Choroid plexus epithelial cell (primary cell): Measurements from ENCODE around the gene GTPBP1.

Experiments
- DNase-seq: peaks from one replicate; pipeline ENCODE4 v3.0.0-alpha.2; 2010; ENCODE audit warnings: low read depth
- H3K4me3 ChIP-seq: 2 replicates; pipeline ENCODE4 v1.5.1; 2011; ENCODE audit warnings: low read depth, mild to moderate bottlenecking, control low read depth, low read length, moderate library complexity
- TF ChIP-seq, protein P1 (sequence below): conservative IDR thresholded peaks from 2 replicates; pipeline ENCODE4 v1.5.1; 2011; ENCODE audit warnings: low read depth, mild to moderate bottlenecking, control low read depth, inconsistent platforms, low read length, moderate library complexity

Gene GTPBP1

DNA sequence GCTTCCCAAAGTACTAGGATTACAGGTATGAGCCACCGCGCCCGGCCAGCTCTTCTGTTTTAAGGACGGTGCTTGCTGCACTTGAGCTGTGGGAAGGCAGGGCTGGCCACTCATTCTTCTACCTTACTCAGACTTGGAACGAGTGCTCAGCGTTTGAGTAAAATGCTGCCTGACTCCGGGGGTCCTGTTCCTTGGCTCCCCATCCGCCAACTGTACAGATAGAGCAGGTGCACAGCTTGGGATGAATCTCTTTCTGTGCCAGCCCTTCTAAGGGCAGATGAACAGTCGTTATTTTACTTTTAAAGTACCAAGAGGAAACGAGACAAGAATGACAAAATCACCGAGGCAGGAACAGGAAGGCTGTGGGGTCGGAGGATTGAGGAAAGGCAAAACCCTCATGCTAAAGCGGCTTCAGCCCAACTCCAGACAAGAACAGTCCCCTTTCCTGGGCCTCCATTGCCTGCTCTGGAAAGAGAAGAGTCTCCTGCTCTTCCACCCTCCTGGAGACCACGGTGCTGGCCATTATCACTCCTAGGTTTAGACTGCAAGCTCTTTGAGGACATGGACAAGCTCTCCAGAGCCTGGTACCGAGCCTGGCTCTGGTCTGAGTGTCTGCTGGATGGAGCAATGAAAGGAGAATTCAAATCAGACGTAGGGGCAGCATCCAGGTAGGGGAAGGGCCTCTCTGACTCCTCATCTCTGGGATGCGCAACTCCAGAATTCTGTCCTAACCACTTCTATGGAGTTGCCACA lies 51.1 kb downstream of the GTPBP1 start:
- H3K4me3 ChIP-seq, result no peak overlapping the region
- DNase-seq, result no peak
- TF ChIP-seq, protein P1, sequence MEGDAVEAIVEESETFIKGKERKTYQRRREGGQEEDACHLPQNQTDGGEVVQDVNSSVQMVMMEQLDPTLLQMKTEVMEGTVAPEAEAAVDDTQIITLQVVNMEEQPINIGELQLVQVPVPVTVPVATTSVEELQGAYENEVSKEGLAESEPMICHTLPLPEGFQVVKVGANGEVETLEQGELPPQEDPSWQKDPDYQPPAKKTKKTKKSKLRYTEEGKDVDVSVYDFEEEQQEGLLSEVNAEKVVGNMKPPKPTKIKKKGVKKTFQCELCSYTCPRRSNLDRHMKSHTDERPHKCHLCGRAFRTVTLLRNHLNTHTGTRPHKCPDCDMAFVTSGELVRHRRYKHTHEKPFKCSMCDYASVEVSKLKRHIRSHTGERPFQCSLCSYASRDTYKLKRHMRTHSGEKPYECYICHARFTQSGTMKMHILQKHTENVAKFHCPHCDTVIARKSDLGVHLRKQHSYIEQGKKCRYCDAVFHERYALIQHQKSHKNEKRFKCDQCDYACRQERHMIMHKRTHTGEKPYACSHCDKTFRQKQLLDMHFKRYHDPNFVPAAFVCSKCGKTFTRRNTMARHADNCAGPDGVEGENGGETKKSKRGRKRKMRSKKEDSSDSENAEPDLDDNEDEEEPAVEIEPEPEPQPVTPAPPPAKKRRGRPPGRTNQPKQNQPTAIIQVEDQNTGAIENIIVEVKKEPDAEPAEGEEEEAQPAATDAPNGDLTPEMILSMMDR, result no peak

DNA sequence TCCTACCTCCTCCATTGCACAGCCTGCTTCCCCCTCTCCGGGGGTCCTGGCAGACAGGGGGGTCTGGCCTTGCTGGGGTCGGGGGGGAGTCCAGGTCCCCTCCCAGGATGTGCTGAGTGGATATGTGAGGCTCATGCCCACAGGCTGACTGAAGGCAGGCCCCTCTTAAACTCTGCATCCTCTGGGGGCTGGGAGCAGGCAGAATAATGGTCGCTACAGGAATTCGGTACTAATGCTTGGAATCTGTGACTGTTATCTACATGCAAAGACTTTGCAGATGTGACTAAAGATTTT lies 51.7 kb downstream of the GTPBP1 start:
- H3K4me3 ChIP-seq, result no peak overlapping the region
- DNase-seq, result no peak
- TF ChIP-seq, protein P1, result no peak

DNA sequence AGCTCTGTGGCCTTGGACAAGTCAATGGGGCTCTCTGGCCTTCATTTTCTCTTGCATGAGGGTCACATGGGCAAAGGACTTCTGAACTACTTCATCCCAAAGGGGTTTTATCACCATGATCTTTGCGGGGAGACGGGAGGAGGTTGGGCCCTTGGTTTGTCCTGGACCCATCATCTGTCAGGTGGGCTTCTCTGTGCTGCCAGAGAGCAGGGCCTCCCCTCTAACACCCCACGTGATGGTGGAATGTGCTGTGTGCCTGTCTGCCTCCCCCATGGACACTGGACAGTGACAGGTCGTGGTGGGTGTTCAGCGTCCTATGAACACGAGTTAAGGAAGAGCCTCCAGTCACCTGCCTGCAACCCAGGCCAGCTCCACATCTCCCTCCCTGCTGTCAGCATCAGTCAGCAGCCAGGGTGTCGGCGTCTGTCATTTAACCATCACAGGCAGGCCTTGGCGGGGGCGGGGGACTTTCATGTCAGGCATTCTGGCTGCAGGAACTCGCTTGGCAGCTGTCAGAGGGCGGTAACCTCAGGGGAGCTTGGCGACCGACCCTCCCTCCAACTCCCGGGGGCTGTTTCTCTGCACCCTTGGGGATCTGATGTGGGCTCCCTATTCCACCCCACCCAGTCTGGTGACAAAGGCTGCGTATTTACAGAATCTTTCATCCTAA lies 52.7 kb downstream of the GTPBP1 start:
- no peak overlapping the region for H3K4me3 ChIP-seq
- TF ChIP-seq, protein P1, result no peak
- no peak for DNase-seq

DNA sequence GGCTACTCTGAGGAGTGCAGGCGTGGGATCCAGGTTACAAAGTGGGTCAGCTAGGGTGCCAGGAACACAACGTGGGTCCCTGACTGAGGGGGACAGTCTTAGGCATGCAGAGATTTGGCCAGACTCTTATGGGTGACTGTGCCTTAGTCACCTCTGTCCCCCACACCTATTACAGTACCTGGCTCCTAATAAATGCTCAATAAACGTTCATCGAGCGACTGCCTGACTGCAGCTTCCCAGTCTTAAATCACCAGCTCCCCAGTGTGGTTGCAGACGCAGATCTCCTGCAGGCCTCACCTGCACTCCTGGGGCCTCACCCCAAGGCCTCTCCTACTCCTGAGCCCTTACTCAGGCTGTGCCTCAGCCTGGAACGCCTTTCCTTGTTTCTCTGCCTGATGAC lies 53.3 kb downstream of the GTPBP1 start:
- DNase-seq, result no peak
- no peak overlapping the region for H3K4me3 ChIP-seq

DNA sequence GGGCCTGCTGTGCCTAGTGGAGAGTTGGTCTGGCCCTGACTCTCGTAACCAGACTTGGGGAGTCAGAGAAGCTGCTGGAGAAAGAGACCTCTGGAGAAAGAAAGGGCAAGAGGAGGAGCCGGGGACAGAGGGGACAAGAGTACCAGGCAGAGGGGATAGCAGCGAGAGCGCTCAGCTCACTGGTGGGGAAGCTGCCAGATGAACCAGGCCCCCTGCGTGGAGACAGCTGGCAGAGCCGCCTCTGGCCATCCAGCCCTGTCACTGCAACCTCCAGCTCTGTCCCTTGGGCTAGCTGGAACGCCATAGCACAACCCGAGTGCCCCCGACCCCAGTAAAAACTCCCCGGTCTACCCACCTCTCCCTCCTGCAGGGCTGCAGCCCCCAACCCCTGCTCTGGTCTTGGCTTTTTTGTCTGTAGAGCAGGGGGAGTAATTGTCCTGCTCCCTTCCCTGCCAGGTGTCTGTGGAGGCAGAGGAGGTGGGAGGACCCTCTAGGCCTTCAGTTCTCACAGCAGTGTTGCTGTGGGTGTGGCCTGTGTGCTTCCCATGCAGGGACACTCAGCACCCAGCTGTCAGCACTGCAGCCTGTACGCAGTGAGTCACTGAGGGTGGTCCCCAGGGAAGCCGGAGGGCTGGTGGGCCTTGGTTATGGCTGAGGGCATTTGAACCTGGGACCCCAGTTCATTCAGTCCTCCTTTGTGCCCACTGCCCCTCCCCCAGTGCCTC lies 54.9 kb downstream of the GTPBP1 start:
- no peak overlapping the region for H3K4me3 ChIP-seq
- peak; percentile 58 for DNase-seq
- TF ChIP-seq, protein P1, result no peak

More for the DNA sequence above, 53.3 kb downstream of the GTPBP1 start:
- TF ChIP-seq, protein P1, result no peak

DNA sequence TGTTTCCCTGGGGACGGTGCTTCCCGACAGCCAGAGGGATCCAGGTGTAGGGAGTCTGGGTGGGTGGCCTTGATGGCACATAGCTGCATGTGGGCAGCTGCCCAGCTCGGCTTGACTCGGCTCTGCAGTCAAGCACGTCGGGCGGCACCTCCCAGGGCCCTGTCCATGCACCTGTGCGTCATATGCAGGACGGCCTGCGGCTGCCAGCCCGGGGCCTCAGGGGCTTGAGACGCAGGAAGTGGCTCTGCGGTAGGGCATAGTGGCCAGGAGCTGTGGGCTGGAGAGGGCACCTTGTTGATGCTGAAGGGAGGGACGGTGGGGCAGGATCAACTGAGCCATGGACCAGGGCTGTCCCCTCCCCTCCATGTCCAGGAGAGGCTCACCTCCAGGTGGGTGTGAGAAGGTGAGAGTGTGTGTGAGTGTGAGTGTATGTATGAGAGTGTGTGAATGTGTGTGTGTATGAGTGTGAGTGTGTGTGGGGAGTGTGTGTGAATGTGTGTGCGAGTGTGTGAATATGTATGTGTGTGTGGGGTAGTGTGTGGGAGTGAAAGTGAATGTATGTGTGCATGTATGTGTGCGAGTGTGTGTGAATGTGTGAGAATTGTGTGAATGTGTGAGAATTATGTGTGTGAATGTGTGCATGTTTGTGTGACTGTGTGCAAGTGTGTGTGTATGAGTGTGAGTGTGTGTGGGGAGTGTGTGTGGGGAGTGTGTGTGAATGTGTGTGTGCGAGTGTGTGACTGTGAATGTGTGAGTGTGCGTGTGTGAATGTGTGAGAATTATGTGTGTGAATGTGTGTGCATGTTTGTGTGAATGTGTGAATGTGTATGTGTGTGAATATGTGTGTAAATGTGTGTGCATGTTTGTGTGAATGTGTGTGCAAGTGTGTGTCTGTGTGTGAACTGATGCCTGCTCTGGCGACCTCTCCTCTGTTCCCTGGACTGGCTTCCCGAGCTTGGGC lies 55.7 kb downstream of the GTPBP1 start:
- TF ChIP-seq, protein P1, result no peak
- DNase-seq, result no peak
- no peak overlapping the region for H3K4me3 ChIP-seq
